KBM-7 (cell line): Measurements from ENCODE around the gene TNFRSF4.

Experiments used
- DNase-seq: peaks from one replicate; pipeline ENCODE4 v3.0.0-alpha.2; 2015
- in situ Hi-C: fragments of 300-500 bp; cut with MboI; formaldehyde crosslinking; loops from 2 replicates; pipeline ENCODE4 v1.14.3; 2020; ENCODE audit warnings: low sequenced_read_pairs, low pct_unique_long_range_greater_than_20kb, mixed read lengths

The TNFRSF4 gene

GRCh38 chr1:1210726-1211540 lies 3.0 kb downstream of the TNFRSF4 start:
- DNase-seq = no peak

GRCh38 chr1:1208713-1209433 lies 5.1 kb downstream of the TNFRSF4 start:
- in situ Hi-C loops = no loop called here
- peak; percentile 88 for DNase-seq

More at GRCh38 chr1:1210726-1211540, 3.0 kb downstream of the TNFRSF4 start:
- in situ Hi-C loops = no loop called here

GRCh38 chr1:1207571-1207892 lies 6.4 kb downstream of the TNFRSF4 start:
- no peak for DNase-seq
- in situ Hi-C loops = no loop called here

GRCh38 chr1:1206966-1207531 lies 6.9 kb downstream of the TNFRSF4 start:
- in situ Hi-C loops = no loop called here
- DNase-seq = no peak

- in situ Hi-C loops = no loop called here
- DNase-seq = no peak
Observed at GRCh38 chr1:1206376-1206965, 7.5 kb downstream of the TNFRSF4 start, which contains the start of gene TNFRSF18. TSS of gene TNFRSF18 (minus strand) at chr1:1206592. CDS start at chr1:1206571, 21 bp downstream.

- in situ Hi-C loops = no loop called here
- no peak for DNase-seq
Observed at GRCh38 chr1:1205769-1206375, 8.1 kb downstream of the TNFRSF4 start.

GRCh38 chr1:1204998-1205768 lies 8.8 kb downstream of the TNFRSF4 start:
- no peak for DNase-seq
- in situ Hi-C loops = no loop called here

- in situ Hi-C loops = no loop called here
- DNase-seq = no peak
Observed at GRCh38 chr1:1204425-1204920, 9.5 kb downstream of the TNFRSF4 start.

- no peak for DNase-seq
- in situ Hi-C loops = no loop called here
Observed at GRCh38 chr1:1203561-1204424, 10.2 kb downstream of the TNFRSF4 start.

GRCh38 chr1:1202831-1203560 lies 11.0 kb downstream of the TNFRSF4 start:
- DNase-seq = no peak
- in situ Hi-C loops = no loop called here

- peak; percentile 41 for DNase-seq
Observed at GRCh38 chr1:1200876-1201810, 12.8 kb downstream of the TNFRSF4 start.

GRCh38 chr1:1199961-1200875 lies 13.7 kb downstream of the TNFRSF4 start:
- DNase-seq = no peak
- in situ Hi-C loops = no loop called here

More at GRCh38 chr1:1200876-1201810, 12.8 kb downstream of the TNFRSF4 start:
- in situ Hi-C loops = no loop called here

- DNase-seq = no peak
- in situ Hi-C loops = no loop called here
Observed at GRCh38 chr1:1199141-1199960, 14.6 kb downstream of the TNFRSF4 start.

GRCh38 chr1:1198423-1199140 lies 15.4 kb downstream of the TNFRSF4 start:
- DNase-seq = no peak
- in situ Hi-C loops = no loop called here
